ENCODE measurements around the gene CALY. TPM values are rescaled to one million over a fixed set of nuclear protein-coding genes. Genes with fewer than 3 reads are reported as not detected.

The CALY gene
- total RNA-seq, 1 experiment from 2014 or later, result not detected

- intact Hi-C loops (cut with micrococcal nuclease; ENCODE audit: unreplicated experiment), result no loop called here
- peak overlapping the region; percentile 28 for H3K4me3 ChIP-seq (ENCODE audit: low read depth, low read length, poor library complexity, severe bottlenecking)
- H3K27me3 ChIP-seq (replicated peaks; ENCODE audit: insufficient read depth, low read depth, low read length, poor library complexity), result peaks cover 58% of the 10 kb centered on the region
- no TSS peak for BruUV-seq (replicated peaks)
- ChIA-PET POLR2A (ENCODE audit: low non-redundant PET) (no interaction called here), CTCF (interaction anchor here (0.5 kb wide), 1 partner anchor 1549 kb away, joined by 3 read pairs; no protein-coding TSS in a partner anchor)
- H3K27ac ChIP-seq (ENCODE audit: low read depth, low read length, poor library complexity, severe bottlenecking), result no peak overlapping the region
- peaks cover 18% of the 10 kb centered on the region for H3K4me1 ChIP-seq (ENCODE audit: insufficient read depth, low read length, poor library complexity, severe bottlenecking)
- TF ChIP-seq EZH2 (IDR thresholded peaks at IDR 0.05; ENCODE audit: borderline replicate concordance, low read depth, low read length, poor library complexity, severe bottlenecking) (no peak), CTCF (conservative IDR thresholded peaks at IDR 0.05; ENCODE audit: low read depth, low read length) (no peak)
- no peaks in the 10 kb centered on the region for H3K9me3 ChIP-seq (ENCODE audit: low read depth, low read length, poor library complexity, severe bottlenecking)
- no peak for DNase-seq (ENCODE audit: low spot score)
- no peaks in the 10 kb centered on the region for H3K36me3 ChIP-seq (ENCODE audit: insufficient read depth, low read length, poor library complexity, severe bottlenecking)
Observed at GRCh38 chr10:133336118-133336576, 549 bp downstream of the CALY start.

GRCh38 chr10:133335246-133336117 lies 1.2 kb downstream of the CALY start:
- no peak overlapping the region for H3K27ac ChIP-seq (ENCODE audit: low read depth, low read length, poor library complexity, severe bottlenecking)
- TF ChIP-seq CTCF (conservative IDR thresholded peaks at IDR 0.05; ENCODE audit: low read depth, low read length) (no peak), EZH2 (IDR thresholded peaks at IDR 0.05; ENCODE audit: borderline replicate concordance, low read depth, low read length, poor library complexity, severe bottlenecking) (no peak)
- no peaks in the 10 kb centered on the region for H3K9me3 ChIP-seq (ENCODE audit: low read depth, low read length, poor library complexity, severe bottlenecking)
- intact Hi-C loops (cut with micrococcal nuclease; ENCODE audit: unreplicated experiment), result no loop called here
- BruUV-seq (replicated peaks), result no TSS peak
- peaks cover 58% of the 10 kb centered on the region for H3K27me3 ChIP-seq (replicated peaks; ENCODE audit: insufficient read depth, low read depth, low read length, poor library complexity)
- H3K4me3 ChIP-seq (ENCODE audit: low read depth, low read length, poor library complexity, severe bottlenecking), result peak overlapping the region; percentile 28
- H3K4me1 ChIP-seq (ENCODE audit: insufficient read depth, low read length, poor library complexity, severe bottlenecking), result peaks cover 18% of the 10 kb centered on the region
- DNase-seq (ENCODE audit: low spot score), result peak; percentile 79
- H3K36me3 ChIP-seq (ENCODE audit: insufficient read depth, low read length, poor library complexity, severe bottlenecking), result no peaks in the 10 kb centered on the region
- POLR2A ChIA-PET (ENCODE audit: low non-redundant PET), result interaction anchor here (0.6 kb wide), 1 partner anchor 195 kb away, joined by 12 read pairs; no protein-coding TSS in a partner anchor
- CTCF ChIA-PET, result interaction anchor here (0.6 kb wide), 1 partner anchor 47 kb away, joined by 5 read pairs; no protein-coding TSS in a partner anchor

- peaks cover 18% of the 10 kb centered on the region for H3K4me1 ChIP-seq (ENCODE audit: insufficient read depth, low read length, poor library complexity, severe bottlenecking)
- CTCF ChIA-PET, result no interaction called here
- H3K4me3 ChIP-seq (ENCODE audit: low read depth, low read length, poor library complexity, severe bottlenecking), result peak overlapping the region; percentile 28
- TF ChIP-seq EZH2 (IDR thresholded peaks at IDR 0.05; ENCODE audit: borderline replicate concordance, low read depth, low read length, poor library complexity, severe bottlenecking), result no peak
- no peak for TF ChIP-seq CTCF (conservative IDR thresholded peaks at IDR 0.05; ENCODE audit: low read depth, low read length)
- no peaks in the 10 kb centered on the region for H3K9me3 ChIP-seq (ENCODE audit: low read depth, low read length, poor library complexity, severe bottlenecking)
- H3K27me3 ChIP-seq (replicated peaks; ENCODE audit: insufficient read depth, low read depth, low read length, poor library complexity), result peaks cover 58% of the 10 kb centered on the region
- intact Hi-C loops (cut with micrococcal nuclease; ENCODE audit: unreplicated experiment), result no loop called here
- no peak overlapping the region for H3K27ac ChIP-seq (ENCODE audit: low read depth, low read length, poor library complexity, severe bottlenecking)
- POLR2A ChIA-PET (ENCODE audit: low non-redundant PET), result interaction anchor here (0.6 kb wide), 1 partner anchor 196 kb away, joined by 12 read pairs; no protein-coding TSS in a partner anchor
- H3K36me3 ChIP-seq (ENCODE audit: insufficient read depth, low read length, poor library complexity, severe bottlenecking), result no peaks in the 10 kb centered on the region
- BruUV-seq (replicated peaks), result no TSS peak
- DNase-seq (ENCODE audit: low spot score), result no peak
Observed at GRCh38 chr10:133334503-133335245, 2.0 kb downstream of the CALY start.
